ENCODE results near the gene LRRC75B. TPM values are rescaled to one million over a fixed set of nuclear protein-coding genes. Genes with fewer than 3 reads are reported as not detected.
"Not testable (repeated sequence)": the region's sequence is repeated elsewhere in the genome, so short reads cannot be mapped to it uniquely, and the experiment has no call there.

LRRC75B gene
- polyA plus RNA-seq, 1 donor from 2014 or later: 12.2 TPM

GRCh38 chr22:24552503-24553286 is 40.2 kb downstream of the LRRC75B start:
- not testable (repeated sequence) for H3K9ac ChIP-seq (ENCODE audit: low read length); H3K27me3 ChIP-seq (ENCODE audit: insufficient read depth, low read depth, low read length); H3K9me2 ChIP-seq (ENCODE audit: insufficient read depth, low read length); H3K36me3 ChIP-seq (ENCODE audit: insufficient read depth, low read length); H3K27ac ChIP-seq (ENCODE audit: low read length); H3F3A ChIP-seq (ENCODE audit: insufficient read depth, low read length, poor library complexity, severe bottlenecking); H3K4me2 ChIP-seq (ENCODE audit: low read length); H4K20me1 ChIP-seq (ENCODE audit: insufficient read depth); H2AFZ ChIP-seq (ENCODE audit: low read depth, low read length); H3K9me3 ChIP-seq (ENCODE audit: low read length)
- Histone ChIP-seq H3K4me3 (ENCODE audit: low read length) (peak overlapping the region; percentile 76), H3K79me2 (replicated peaks; ENCODE audit: insufficient read depth, low read length) (peaks cover 41% of the 10 kb centered on the region)

DNA sequence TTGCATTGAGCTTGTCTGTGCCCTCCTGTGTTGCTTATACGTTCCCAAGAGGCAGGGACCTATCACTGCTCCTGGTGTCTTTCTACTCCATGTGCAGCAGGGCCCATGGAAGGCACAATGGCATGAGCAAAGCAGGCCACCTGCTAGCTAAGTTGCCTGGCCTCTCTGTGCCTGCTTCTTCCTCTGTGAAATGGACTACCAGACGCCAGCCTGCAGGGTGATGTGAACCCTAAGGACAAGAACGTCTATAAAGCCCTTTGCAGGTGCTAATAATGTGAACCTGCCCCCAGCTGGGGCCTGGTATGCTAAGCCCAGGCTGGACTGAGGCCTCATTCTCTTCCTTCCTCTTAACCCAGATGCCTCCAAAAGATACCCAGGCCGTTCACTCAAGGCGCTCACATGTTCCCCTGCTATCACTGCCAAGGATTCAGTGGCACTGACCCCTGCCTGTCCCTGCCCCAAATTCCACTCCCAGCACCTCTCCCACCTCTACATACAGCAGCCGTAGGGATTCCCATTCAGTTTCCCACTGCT is 41.9 kb downstream of the LRRC75B start:
- Histone ChIP-seq H3K27ac (ENCODE audit: low read length) (no peak overlapping the region), H4K20me1 (ENCODE audit: insufficient read depth) (no peaks in the 10 kb centered on the region), H3K4me2 (ENCODE audit: low read length) (no peak overlapping the region), H3K79me2 (replicated peaks; ENCODE audit: insufficient read depth, low read length) (peaks cover 24% of the 10 kb centered on the region), H2AFZ (ENCODE audit: low read depth, low read length) (no peak overlapping the region), H3K9me3 (ENCODE audit: low read length) (no peaks in the 10 kb centered on the region), H3K27me3 (ENCODE audit: insufficient read depth, low read depth, low read length) (no peaks in the 10 kb centered on the region), H3K9me2 (ENCODE audit: insufficient read depth, low read length) (no peaks in the 10 kb centered on the region), H3K4me3 (ENCODE audit: low read length) (no peak overlapping the region), H3K36me3 (ENCODE audit: insufficient read depth, low read length) (peaks cover 4% of the 10 kb centered on the region), H3F3A (ENCODE audit: insufficient read depth, low read length, poor library complexity, severe bottlenecking) (no peaks in the 10 kb centered on the region), H3K9ac (ENCODE audit: low read length) (no peak overlapping the region)
- no peak for TF ChIP-seq MXI1 (conservative IDR thresholded peaks at IDR 0.05; ENCODE audit: poor library complexity, severe bottlenecking)
- TF ChIP-seq POLR2AphosphoS5 (IDR thresholded peaks at IDR 0.05): no peak
- TF ChIP-seq, protein P1, sequence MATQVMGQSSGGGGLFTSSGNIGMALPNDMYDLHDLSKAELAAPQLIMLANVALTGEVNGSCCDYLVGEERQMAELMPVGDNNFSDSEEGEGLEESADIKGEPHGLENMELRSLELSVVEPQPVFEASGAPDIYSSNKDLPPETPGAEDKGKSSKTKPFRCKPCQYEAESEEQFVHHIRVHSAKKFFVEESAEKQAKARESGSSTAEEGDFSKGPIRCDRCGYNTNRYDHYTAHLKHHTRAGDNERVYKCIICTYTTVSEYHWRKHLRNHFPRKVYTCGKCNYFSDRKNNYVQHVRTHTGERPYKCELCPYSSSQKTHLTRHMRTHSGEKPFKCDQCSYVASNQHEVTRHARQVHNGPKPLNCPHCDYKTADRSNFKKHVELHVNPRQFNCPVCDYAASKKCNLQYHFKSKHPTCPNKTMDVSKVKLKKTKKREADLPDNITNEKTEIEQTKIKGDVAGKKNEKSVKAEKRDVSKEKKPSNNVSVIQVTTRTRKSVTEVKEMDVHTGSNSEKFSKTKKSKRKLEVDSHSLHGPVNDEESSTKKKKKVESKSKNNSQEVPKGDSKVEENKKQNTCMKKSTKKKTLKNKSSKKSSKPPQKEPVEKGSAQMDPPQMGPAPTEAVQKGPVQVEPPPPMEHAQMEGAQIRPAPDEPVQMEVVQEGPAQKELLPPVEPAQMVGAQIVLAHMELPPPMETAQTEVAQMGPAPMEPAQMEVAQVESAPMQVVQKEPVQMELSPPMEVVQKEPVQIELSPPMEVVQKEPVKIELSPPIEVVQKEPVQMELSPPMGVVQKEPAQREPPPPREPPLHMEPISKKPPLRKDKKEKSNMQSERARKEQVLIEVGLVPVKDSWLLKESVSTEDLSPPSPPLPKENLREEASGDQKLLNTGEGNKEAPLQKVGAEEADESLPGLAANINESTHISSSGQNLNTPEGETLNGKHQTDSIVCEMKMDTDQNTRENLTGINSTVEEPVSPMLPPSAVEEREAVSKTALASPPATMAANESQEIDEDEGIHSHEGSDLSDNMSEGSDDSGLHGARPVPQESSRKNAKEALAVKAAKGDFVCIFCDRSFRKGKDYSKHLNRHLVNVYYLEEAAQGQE (IDR thresholded peaks at IDR 0.05; ENCODE audit: borderline replicate concordance): no peak
- TF ChIP-seq CTCF (IDR thresholded peaks at IDR 0.05; ENCODE audit: poor library complexity, severe bottlenecking): no peak
- TF ChIP-seq EP300 (conservative IDR thresholded peaks at IDR 0.05; ENCODE audit: poor library complexity, severe bottlenecking): no peak
- TF ChIP-seq TAF1 (IDR thresholded peaks at IDR 0.05; ENCODE audit: low read depth): no peak
- no peak for TF ChIP-seq SMC3 (conservative IDR thresholded peaks at IDR 0.05; ENCODE audit: poor library complexity)
- TF ChIP-seq EZH2 (IDR thresholded peaks at IDR 0.05; ENCODE audit: borderline replicate concordance, insufficient read depth, low read length, poor library complexity, severe bottlenecking): no peak
- TF ChIP-seq RAD21 (conservative IDR thresholded peaks at IDR 0.05): no peak

Data from neural cell (in vitro differentiated cells).